ENCODE results near the gene ENOX1.

DNA sequence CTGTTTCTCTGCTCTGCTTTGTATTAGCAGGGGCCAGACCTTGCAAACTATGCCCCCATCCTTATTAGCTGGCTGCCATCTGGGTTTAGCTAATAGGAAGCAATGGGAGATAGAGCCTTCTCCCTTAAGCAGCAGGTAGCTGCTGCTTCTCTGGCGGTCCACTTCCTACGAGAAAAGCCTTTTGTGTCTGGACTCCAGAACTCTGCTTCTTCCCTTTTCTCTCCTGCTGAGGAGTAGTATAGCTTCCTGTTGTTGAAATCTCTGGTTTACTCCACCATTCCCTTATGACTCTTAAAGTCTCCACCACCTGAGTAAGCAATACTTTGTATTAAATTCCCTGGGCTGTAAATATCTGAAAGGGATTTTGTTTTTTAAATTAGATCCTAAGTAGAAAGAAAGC lies 616.3 kb downstream of the ENOX1 start:
- TF ChIP-seq, protein P1, sequence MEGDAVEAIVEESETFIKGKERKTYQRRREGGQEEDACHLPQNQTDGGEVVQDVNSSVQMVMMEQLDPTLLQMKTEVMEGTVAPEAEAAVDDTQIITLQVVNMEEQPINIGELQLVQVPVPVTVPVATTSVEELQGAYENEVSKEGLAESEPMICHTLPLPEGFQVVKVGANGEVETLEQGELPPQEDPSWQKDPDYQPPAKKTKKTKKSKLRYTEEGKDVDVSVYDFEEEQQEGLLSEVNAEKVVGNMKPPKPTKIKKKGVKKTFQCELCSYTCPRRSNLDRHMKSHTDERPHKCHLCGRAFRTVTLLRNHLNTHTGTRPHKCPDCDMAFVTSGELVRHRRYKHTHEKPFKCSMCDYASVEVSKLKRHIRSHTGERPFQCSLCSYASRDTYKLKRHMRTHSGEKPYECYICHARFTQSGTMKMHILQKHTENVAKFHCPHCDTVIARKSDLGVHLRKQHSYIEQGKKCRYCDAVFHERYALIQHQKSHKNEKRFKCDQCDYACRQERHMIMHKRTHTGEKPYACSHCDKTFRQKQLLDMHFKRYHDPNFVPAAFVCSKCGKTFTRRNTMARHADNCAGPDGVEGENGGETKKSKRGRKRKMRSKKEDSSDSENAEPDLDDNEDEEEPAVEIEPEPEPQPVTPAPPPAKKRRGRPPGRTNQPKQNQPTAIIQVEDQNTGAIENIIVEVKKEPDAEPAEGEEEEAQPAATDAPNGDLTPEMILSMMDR (conservative IDR thresholded peaks at IDR 0.05; ENCODE audit: low read depth, low read length), result no peak
- TF ChIP-seq EZH2 (IDR thresholded peaks at IDR 0.05; ENCODE audit: low read length, unreplicated experiment), result no peak
